ENCODE measurements around the gene CKB. TPM values are rescaled to one million over a fixed set of nuclear protein-coding genes. Genes with fewer than 3 reads are reported as not detected.

CKB gene
- total RNA-seq, 6 experiments from 2014 or later: 3.6 to 57.1 (median 6.7) TPM

DNA sequence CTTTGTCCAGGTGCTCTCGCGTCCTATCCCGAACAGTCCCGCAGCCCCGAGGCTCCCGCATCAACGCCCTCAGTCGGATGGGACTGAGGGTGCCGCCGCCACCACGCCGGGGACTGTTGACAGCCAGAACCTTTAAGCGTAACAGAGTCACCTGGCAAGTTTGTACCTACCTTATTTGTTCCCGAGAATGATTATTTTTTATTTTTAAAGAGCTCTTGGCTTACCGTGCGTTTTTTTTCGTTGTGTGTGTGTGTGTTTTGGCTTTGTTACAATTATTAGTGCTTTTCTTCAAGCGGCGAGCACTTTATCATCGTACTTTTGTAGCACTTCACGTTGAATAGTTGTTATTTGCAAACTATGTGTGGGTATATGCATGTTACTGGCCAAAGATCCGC lies 40.6 kb upstream of the CKB start:
- Histone ChIP-seq H3K27me3 (no peaks in the 10 kb centered on the region), H3K36me3 (peaks cover 0 to 15% (median 0%) of the 10 kb centered on the region in 4 donors), H3K4me3 (peak overlapping the region; percentile 97 to 99 (median 99)), H3K27ac (peak overlapping the region; percentile 97 to 99 (median 98)), H3K9me3 (no peaks in the 10 kb centered on the region), H3K4me1 (peaks cover 0 to 36% (median 11%) of the 10 kb centered on the region in 4 donors)
- intact Hi-C loops (cut with DNase I): no loop called here
- ATAC-seq: no peak
- TF ChIP-seq, protein P1, sequence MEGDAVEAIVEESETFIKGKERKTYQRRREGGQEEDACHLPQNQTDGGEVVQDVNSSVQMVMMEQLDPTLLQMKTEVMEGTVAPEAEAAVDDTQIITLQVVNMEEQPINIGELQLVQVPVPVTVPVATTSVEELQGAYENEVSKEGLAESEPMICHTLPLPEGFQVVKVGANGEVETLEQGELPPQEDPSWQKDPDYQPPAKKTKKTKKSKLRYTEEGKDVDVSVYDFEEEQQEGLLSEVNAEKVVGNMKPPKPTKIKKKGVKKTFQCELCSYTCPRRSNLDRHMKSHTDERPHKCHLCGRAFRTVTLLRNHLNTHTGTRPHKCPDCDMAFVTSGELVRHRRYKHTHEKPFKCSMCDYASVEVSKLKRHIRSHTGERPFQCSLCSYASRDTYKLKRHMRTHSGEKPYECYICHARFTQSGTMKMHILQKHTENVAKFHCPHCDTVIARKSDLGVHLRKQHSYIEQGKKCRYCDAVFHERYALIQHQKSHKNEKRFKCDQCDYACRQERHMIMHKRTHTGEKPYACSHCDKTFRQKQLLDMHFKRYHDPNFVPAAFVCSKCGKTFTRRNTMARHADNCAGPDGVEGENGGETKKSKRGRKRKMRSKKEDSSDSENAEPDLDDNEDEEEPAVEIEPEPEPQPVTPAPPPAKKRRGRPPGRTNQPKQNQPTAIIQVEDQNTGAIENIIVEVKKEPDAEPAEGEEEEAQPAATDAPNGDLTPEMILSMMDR (IDR thresholded peaks at IDR 0.05): no peak
- no peak for TF ChIP-seq POLR2A (IDR thresholded peaks at IDR 0.05)
- 2% methylated on average over 11 of the region's 22 CpGs for WGBS (ENCODE audit: insufficient coverage, low coverage, low lambda C conversion rate, missing lambda C conversion rate)
- DNase-seq: no peak

DNA sequence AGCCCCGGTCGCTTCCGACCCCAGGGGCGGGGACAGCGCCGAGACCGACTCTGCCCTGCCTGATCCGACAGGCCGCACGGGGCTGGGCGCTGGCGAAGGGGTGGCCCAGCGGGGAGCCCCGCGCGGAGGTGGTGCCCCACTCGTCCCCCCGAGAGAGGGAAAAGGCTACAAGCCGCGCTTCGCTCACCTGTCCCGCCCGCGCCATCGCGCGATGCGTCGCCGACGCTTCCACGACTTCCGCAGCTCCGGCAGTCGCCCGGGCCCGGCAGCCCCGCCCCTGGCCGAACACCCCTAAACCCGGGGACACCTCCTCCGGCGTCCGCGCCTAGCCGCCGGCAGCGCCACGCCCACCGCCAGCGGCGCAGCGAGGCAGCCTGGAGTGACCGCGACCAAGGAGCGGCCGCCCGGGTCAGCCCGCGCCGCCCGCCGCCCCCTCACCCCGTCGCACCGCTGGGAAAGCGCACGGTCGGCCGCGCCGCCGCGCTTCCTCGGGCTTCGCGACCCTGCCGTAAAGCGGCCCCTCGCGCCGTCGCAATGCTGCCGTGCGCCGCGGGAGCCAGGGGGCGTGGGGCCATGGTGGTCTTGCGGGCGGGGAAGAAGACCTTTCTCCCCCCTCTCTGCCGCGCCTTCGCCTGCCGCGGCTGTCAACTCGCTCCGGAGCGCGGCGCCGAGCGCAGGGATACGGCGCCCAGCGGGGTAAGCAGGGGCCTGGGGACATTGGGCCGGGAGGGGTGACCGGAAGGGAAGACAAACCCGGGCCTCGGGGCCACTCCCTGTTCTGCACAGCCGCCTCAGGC lies 40.0 kb upstream of the CKB start, which contains the start of the genes BAG5 and COA8:
TSS of gene BAG5 (minus strand) at position 229 of the 797 bp plus-strand sequence. CDS start 1,493 bp downstream, outside the sequence.
TSS of gene COA8 (plus strand) at position 532 of the 797 bp plus-strand sequence. CDS start at position 574, 42 bp downstream.
- ATAC-seq: peak; percentile 76 to 89 (median 82)
- peaks cover 0 to 36% (median 11%) of the 10 kb centered on the region in 4 donors for H3K4me1 ChIP-seq
- no peaks in the 10 kb centered on the region for H3K9me3 ChIP-seq
- 0% methylated on average over 2 of the region's 109 CpGs for WGBS (ENCODE audit: insufficient coverage, low coverage, low lambda C conversion rate, missing lambda C conversion rate)
- no peaks in the 10 kb centered on the region for H3K27me3 ChIP-seq
- peak within 1 kb of the TSS; percentile 97 to 99 (median 98) for H3K27ac ChIP-seq
- peaks cover 0 to 15% (median 0%) of the 10 kb centered on the region in 4 donors for H3K36me3 ChIP-seq
- peak; percentile 90 to 93 (median 90) for DNase-seq
- intact Hi-C loops (cut with DNase I): no loop called here
- peak within 1 kb of the TSS; percentile 97 to 99 (median 99) for H3K4me3 ChIP-seq
- TF ChIP-seq, protein P1 (IDR thresholded peaks at IDR 0.05): peak in 1 of 4 donors; percentile 17
- TF ChIP-seq POLR2A (IDR thresholded peaks at IDR 0.05): peak; percentile 77

DNA sequence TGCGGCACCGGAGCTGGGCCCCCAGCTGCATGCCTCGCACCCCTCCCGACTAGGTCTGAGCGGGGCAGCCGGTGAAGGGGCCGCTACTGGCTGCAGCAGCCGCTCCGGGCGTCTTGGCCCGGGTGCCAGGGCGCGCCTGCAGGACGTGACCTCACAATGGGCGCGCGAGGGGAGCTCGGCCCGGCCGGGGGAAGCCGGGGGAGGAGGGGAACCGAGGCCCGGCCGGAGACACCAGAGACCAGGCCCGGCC lies 39.5 kb upstream of the CKB start:
- Histone ChIP-seq H3K27me3 (no peaks in the 10 kb centered on the region), H3K27ac (peak overlapping the region; percentile 97 to 99 (median 98)), H3K9me3 (no peaks in the 10 kb centered on the region), H3K4me1 (peaks cover 0 to 36% (median 11%) of the 10 kb centered on the region in 4 donors), H3K4me3 (peak overlapping the region; percentile 97 to 99 (median 99)), H3K36me3 (peaks cover 0 to 15% (median 0%) of the 10 kb centered on the region in 4 donors)
- ATAC-seq (no peak), DNase-seq (no peak)
- TF ChIP-seq, protein P1 (IDR thresholded peaks at IDR 0.05): no peak
- TF ChIP-seq POLR2A (IDR thresholded peaks at IDR 0.05): no peak
- no CpG with 5 or more reads among the region's 25 CpGs for WGBS (ENCODE audit: insufficient coverage, low coverage, low lambda C conversion rate, missing lambda C conversion rate)
- intact Hi-C loops (cut with DNase I): no loop called here

DNA sequence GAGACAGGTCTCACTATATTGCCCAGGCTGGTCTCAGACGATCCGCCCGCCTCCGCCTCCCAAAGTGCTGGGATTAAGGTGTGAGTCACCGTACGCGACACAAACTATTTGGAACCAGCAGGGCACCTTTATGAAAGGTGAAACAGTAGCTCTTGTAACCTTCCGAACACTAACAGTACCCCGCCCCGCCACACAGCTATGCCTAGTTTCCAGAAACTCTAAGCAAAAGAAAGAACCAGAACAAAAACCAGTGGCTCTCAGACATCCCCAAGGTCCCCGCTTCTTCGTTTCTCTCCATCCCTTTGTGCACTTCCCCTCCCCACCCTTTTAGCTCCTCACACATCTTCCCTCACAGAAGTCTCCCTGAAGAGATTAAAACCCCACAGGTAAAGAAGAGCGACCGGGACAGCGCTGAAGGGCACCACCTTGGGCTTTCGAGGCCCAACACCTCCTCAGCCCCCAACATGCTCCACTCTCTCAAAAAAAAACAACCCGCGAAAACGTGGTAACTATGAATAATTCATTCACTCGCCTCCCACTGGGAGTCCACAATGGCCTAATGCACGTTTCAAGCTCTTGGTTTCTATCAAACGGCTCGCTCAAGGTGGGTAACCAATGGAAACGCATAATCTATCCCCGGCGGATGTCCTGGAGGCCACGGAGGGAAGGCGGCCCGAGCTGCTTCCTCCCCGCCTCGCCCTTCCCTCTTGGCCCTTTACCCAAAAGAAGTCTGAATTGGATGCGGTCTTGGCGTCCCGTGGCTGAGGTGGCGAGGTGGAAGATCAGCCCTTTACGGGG lies 39.0 kb upstream of the CKB start:
- WGBS (ENCODE audit: insufficient coverage, low coverage, low lambda C conversion rate, missing lambda C conversion rate): 5% methylated on average over 21 of the region's 36 CpGs
- Histone ChIP-seq H3K27ac (peak overlapping the region; percentile 97 to 99 (median 98)), H3K27me3 (no peaks in the 10 kb centered on the region), H3K9me3 (no peaks in the 10 kb centered on the region), H3K4me3 (peak overlapping the region; percentile 97 to 99 (median 99)), H3K36me3 (peaks cover 0 to 15% (median 0%) of the 10 kb centered on the region in 4 donors), H3K4me1 (peaks cover 0 to 36% (median 11%) of the 10 kb centered on the region in 4 donors)
- intact Hi-C loops (cut with DNase I): no loop called here
- ATAC-seq: peak; percentile 29 to 48 (median 37)
- no peak for TF ChIP-seq POLR2A (IDR thresholded peaks at IDR 0.05)
- TF ChIP-seq, protein P1 (IDR thresholded peaks at IDR 0.05): no peak
- DNase-seq: peak in 1 of 3 donors; percentile 59
